ENCODE data around the gene ATP5PD.

DNA sequence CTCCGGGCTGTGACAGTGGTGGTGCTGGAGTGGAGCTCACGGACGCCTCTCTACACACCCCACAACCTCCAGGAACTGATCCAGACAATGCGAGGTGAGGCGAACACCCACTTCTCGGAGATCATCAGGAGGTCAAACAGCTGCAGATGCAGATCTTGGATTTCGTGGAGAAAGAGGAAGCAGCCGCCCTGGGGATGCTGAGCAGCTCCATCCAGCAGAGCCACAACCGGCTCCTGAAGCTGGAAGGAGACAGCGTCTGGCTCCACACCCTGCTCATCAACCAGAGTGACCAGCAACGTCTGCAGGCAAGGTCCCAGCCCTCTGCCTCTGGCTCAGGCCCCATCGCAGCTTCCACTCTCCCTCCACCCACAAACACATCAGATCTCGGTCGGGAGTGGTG lies 27.8 kb upstream of the ATP5PD start:
- TF ChIP-seq, protein P1, sequence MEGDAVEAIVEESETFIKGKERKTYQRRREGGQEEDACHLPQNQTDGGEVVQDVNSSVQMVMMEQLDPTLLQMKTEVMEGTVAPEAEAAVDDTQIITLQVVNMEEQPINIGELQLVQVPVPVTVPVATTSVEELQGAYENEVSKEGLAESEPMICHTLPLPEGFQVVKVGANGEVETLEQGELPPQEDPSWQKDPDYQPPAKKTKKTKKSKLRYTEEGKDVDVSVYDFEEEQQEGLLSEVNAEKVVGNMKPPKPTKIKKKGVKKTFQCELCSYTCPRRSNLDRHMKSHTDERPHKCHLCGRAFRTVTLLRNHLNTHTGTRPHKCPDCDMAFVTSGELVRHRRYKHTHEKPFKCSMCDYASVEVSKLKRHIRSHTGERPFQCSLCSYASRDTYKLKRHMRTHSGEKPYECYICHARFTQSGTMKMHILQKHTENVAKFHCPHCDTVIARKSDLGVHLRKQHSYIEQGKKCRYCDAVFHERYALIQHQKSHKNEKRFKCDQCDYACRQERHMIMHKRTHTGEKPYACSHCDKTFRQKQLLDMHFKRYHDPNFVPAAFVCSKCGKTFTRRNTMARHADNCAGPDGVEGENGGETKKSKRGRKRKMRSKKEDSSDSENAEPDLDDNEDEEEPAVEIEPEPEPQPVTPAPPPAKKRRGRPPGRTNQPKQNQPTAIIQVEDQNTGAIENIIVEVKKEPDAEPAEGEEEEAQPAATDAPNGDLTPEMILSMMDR (IDR thresholded peaks at IDR 0.05; ENCODE audit: low read depth, low read length, poor library complexity, severe bottlenecking): no peak
- TF ChIP-seq EZH2phosphoT487 (IDR thresholded peaks at IDR 0.05; ENCODE audit: borderline replicate concordance, low read length): no peak

All from DOHH2 (cell line).